Suprapubic skin (tissue), 4 donors: Measurements from ENCODE around the gene SETD2.

Experiments used
- EP300 ChIP-seq: sonication (generic); formaldehyde crosslinking; IDR thresholded peaks from one replicate; pipeline ENCODE4 v1.6.1; 2017; ENCODE audit warnings: antibody characterized with exemption
- POLR2A ChIP-seq, 2 donors: fragments of 450-650 bp; IDR thresholded peaks; one replicate each; pipeline ENCODE4 v1.6.1; 2017; ENCODE audit warnings: antibody characterized with exemption in 2 of 2, mild to moderate bottlenecking in 2 of 2, moderate library complexity in 2 of 2
- POLR2AphosphoS5 ChIP-seq, 3 donors: sonication (generic); formaldehyde crosslinking; IDR thresholded peaks; one replicate each; pipeline ENCODE4 v1.6.1; 2017; ENCODE audit warnings: antibody characterized with exemption in 3 of 3
- TF ChIP-seq, protein P1 (sequence below), 2 donors: fragments of 200-600 bp in 1 of 2; fragments of 450-650 bp in 1 of 2; sonication (generic) in 1 of 2; IDR thresholded peaks; one replicate each; pipeline ENCODE4 v1.5.1; 2016 to 2019; ENCODE audit warnings: antibody characterized with exemption in 2 of 2, mild to moderate bottlenecking in 1 of 2, moderate library complexity in 1 of 2

DNA sequence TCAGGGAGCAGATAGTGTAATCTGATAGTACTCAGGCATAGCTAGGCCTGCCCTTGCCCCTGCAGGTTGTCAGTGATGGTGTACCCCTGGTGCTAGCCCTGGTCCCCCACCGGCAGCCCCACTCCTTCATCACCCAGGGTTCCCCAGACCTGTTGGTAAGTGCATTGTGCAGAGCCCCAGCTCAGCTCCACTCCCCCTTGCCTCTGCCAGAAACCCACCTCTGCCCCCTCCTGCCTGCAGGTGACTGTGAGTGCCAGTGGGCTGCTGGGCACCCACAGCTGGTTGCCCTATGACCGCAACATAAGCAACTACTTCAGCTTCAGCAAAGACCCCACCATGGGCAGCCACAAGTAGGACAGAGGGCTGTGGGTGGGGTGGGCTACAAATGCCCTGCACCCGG is 156.9 kb downstream of the SETD2 start:
- TF ChIP-seq POLR2A (IDR thresholded peaks at IDR 0.05) = no peak
- TF ChIP-seq, protein P1, sequence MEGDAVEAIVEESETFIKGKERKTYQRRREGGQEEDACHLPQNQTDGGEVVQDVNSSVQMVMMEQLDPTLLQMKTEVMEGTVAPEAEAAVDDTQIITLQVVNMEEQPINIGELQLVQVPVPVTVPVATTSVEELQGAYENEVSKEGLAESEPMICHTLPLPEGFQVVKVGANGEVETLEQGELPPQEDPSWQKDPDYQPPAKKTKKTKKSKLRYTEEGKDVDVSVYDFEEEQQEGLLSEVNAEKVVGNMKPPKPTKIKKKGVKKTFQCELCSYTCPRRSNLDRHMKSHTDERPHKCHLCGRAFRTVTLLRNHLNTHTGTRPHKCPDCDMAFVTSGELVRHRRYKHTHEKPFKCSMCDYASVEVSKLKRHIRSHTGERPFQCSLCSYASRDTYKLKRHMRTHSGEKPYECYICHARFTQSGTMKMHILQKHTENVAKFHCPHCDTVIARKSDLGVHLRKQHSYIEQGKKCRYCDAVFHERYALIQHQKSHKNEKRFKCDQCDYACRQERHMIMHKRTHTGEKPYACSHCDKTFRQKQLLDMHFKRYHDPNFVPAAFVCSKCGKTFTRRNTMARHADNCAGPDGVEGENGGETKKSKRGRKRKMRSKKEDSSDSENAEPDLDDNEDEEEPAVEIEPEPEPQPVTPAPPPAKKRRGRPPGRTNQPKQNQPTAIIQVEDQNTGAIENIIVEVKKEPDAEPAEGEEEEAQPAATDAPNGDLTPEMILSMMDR (IDR thresholded peaks at IDR 0.05) = no peak
- TF ChIP-seq EP300 = no peak
- TF ChIP-seq POLR2AphosphoS5 (IDR thresholded peaks at IDR 0.05) = no peak
